ENCODE data around the gene PPP1R2. TPM values are rescaled to one million over a fixed set of nuclear protein-coding genes. Genes with fewer than 3 reads are reported as not detected.

Gene PPP1R2
- total and polyA plus RNA-seq, 2 of the 13 experiments (the other 11 are each of a cell fraction or from before 2014, with no cell fraction given) = 36.5 to 86.5 TPM

DNA sequence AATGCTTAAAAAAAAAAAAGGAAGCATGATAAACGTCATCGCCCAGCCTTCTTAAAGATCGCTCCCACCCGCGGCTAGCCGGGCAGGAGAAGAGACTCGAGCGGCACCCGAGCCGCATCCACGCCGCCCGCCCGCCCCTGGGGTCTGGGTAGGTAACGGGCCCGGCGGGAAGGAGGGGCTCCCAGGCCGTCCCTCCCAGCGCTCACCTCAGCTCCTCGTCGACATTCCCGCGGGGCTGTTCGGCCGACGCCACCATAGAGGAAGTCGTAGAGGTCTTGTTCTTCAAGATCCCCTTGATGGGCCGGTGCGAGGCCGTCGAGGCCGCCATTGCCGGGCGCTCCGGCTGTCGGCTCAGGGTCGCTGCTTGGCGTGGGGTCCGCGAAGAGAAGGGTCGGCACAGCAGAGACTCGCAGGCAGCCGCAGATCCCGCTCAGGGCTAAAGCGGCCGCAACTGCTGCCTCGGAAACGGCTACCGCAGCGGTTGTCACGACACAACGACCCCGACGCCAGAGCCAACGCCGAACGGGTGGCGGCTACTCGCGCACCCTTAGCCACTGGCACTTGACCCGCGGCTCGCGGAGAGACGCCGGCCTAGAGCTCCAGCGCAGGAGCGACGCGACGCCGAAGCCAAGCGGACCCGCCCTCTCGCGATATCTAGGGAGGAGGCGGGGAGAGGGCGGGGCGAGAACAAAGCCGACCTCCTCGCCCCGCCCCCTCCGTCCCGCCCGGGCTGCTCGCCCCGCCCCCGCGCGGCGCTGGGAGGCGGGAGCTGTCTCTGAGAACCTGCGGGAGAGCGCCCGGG is at the start of gene PPP1R2 (continued):
- TF ChIP-seq ZBTB21 (CRISPR knock-in tag; IDR thresholded peaks at IDR 0.05) (no peak), FOXC1 (CRISPR knock-in tag; IDR thresholded peaks at IDR 0.05; ENCODE audit: borderline replicate concordance) (peak; percentile 87; the same call in 1 of the 2 replicates), RARG (CRISPR knock-in tag; IDR thresholded peaks at IDR 0.05; ENCODE audit: low read depth) (no peak), ZBTB3 (CRISPR knock-in tag; IDR thresholded peaks at IDR 0.05; ENCODE audit: borderline replicate concordance, low read depth) (no peak), MIXL1 (CRISPR knock-in tag; IDR thresholded peaks at IDR 0.05) (no peak; the same call in 1 of the 2 replicates), POGZ (CRISPR knock-in tag; IDR thresholded peaks at IDR 0.05) (no peak; the same call in 1 of the 2 replicates), SAFB2 (CRISPR knock-in tag; IDR thresholded peaks at IDR 0.05; ENCODE audit: borderline replicate concordance, low read depth) (peak; percentile 83; the same call in 1 of the 2 replicates), AKAP8 (CRISPR knock-in tag; IDR thresholded peaks at IDR 0.05) (no peak), ZNF12 (CRISPR knock-in tag; IDR thresholded peaks at IDR 0.05) (0 out of 2 replicates have a peak, but pooled peaks have one; percentile 9), NCOR1 (IDR thresholded peaks at IDR 0.05; ENCODE audit: borderline replicate concordance, low read length) (no peak), ZNF326 (CRISPR knock-in tag; IDR thresholded peaks at IDR 0.05; ENCODE audit: borderline replicate concordance) (no peak), ZNF101 (CRISPR knock-in tag; IDR thresholded peaks at IDR 0.05; ENCODE audit: borderline replicate concordance, low read depth) (no peak)
- TF ChIP-seq, protein P1, sequence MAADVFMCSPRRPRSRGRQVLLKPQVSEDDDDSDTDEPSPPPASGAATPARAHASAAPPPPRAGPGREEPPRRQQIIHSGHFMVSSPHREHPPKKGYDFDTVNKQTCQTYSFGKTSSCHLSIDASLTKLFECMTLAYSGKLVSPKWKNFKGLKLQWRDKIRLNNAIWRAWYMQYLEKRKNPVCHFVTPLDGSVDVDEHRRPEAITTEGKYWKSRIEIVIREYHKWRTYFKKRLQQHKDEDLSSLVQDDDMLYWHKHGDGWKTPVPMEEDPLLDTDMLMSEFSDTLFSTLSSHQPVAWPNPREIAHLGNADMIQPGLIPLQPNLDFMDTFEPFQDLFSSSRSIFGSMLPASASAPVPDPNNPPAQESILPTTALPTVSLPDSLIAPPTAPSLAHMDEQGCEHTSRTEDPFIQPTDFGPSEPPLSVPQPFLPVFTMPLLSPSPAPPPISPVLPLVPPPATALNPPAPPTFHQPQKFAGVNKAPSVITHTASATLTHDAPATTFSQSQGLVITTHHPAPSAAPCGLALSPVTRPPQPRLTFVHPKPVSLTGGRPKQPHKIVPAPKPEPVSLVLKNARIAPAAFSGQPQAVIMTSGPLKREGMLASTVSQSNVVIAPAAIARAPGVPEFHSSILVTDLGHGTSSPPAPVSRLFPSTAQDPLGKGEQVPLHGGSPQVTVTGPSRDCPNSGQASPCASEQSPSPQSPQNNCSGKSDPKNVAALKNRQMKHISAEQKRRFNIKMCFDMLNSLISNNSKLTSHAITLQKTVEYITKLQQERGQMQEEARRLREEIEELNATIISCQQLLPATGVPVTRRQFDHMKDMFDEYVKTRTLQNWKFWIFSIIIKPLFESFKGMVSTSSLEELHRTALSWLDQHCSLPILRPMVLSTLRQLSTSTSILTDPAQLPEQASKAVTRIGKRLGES (CRISPR knock-in tag; IDR thresholded peaks at IDR 0.05; ENCODE audit: borderline replicate concordance) = no peak
- TF ChIP-seq, protein P2, sequence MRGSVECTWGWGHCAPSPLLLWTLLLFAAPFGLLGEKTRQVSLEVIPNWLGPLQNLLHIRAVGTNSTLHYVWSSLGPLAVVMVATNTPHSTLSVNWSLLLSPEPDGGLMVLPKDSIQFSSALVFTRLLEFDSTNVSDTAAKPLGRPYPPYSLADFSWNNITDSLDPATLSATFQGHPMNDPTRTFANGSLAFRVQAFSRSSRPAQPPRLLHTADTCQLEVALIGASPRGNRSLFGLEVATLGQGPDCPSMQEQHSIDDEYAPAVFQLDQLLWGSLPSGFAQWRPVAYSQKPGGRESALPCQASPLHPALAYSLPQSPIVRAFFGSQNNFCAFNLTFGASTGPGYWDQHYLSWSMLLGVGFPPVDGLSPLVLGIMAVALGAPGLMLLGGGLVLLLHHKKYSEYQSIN (CRISPR knock-in tag; IDR thresholded peaks at IDR 0.05; ENCODE audit: borderline replicate concordance) = no peak
- TF ChIP-seq, protein P3, sequence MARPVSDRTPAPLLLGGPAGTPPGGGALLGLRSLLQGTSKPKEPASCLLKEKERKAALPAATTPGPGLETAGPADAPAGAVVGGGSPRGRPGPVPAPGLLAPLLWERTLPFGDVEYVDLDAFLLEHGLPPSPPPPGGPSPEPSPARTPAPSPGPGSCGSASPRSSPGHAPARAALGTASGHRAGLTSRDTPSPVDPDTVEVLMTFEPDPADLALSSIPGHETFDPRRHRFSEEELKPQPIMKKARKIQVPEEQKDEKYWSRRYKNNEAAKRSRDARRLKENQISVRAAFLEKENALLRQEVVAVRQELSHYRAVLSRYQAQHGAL (CRISPR knock-in tag; IDR thresholded peaks at IDR 0.05; ENCODE audit: not compliant biosample characterization) = no peak
- TF ChIP-seq, protein P4, sequence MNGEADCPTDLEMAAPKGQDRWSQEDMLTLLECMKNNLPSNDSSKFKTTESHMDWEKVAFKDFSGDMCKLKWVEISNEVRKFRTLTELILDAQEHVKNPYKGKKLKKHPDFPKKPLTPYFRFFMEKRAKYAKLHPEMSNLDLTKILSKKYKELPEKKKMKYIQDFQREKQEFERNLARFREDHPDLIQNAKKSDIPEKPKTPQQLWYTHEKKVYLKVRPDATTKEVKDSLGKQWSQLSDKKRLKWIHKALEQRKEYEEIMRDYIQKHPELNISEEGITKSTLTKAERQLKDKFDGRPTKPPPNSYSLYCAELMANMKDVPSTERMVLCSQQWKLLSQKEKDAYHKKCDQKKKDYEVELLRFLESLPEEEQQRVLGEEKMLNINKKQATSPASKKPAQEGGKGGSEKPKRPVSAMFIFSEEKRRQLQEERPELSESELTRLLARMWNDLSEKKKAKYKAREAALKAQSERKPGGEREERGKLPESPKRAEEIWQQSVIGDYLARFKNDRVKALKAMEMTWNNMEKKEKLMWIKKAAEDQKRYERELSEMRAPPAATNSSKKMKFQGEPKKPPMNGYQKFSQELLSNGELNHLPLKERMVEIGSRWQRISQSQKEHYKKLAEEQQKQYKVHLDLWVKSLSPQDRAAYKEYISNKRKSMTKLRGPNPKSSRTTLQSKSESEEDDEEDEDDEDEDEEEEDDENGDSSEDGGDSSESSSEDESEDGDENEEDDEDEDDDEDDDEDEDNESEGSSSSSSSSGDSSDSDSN (CRISPR knock-in tag; IDR thresholded peaks at IDR 0.05) = peak; percentile 86
- TF ChIP-seq, protein P5, sequence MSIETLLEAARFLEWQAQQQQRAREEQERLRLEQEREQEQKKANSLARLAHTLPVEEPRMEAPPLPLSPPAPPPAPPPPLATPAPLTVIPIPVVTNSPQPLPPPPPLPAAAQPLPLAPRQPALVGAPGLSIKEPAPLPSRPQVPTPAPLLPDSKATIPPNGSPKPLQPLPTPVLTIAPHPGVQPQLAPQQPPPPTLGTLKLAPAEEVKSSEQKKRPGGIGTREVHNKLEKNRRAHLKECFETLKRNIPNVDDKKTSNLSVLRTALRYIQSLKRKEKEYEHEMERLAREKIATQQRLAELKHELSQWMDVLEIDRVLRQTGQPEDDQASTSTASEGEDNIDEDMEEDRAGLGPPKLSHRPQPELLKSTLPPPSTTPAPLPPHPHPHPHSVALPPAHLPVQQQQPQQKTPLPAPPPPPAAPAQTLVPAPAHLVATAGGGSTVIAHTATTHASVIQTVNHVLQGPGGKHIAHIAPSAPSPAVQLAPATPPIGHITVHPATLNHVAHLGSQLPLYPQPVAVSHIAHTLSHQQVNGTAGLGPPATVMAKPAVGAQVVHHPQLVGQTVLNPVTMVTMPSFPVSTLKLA (IDR thresholded peaks at IDR 0.05) = no peak
